GM18870 (cell line): ENCODE results near the gene SEC61A1.

Source experiments
- ATAC-seq: cut with Tn5 transposase; IDR thresholded peaks from one replicate; pipeline ENCODE4 v1.9.1; 2021; ENCODE audit warnings: moderate library complexity; ENCODE audit not compliant: unreplicated experiment

SEC61A1 gene

DNA sequence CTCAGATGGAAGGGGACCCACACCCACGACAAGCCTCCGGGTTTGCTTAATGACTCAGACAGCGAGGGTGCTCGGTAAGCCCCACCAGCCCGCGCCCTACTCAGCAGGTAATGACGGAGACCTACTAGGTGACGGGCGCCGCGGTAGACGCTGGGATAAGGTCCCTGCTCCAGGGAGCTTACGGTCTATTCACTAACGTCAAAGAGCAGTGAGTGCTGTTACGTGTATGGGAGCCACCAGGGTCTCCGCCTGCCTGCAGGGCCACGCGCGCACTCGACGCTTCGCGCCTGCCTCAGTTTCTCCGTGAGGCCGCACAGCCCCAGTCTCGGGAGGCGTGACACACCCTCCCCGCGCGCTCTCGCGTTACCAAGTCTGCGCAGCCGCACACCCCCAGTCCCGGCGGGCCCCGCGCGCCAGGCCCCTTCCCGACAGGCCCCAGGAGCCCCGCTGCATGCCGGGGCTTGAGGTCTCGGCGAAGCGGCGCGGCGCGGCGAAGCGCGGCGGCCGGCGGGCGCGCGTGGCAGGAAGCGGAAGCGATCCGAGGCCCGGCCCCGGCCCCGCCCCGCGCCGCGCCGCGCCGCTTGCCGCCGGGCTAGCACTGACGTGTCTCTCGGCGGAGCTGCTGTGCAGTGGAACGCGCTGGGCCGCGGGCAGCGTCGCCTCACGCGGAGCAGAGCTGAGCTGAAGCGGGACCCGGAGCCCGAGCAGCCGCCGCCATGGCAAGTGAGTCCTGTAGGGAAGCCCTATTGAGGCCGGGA, at the start of gene SEC61A1:
Gene SEC61A1, plus strand, starts transcription at position 601 of the 758 bp plus-strand sequence. Its CDS starts 116 bp downstream, at position 717.
- ATAC-seq = peak; percentile 68

GRCh38 chr3:128004661-128005060, 47.6 kb upstream of the SEC61A1 start:
- no peak for ATAC-seq

DNA sequence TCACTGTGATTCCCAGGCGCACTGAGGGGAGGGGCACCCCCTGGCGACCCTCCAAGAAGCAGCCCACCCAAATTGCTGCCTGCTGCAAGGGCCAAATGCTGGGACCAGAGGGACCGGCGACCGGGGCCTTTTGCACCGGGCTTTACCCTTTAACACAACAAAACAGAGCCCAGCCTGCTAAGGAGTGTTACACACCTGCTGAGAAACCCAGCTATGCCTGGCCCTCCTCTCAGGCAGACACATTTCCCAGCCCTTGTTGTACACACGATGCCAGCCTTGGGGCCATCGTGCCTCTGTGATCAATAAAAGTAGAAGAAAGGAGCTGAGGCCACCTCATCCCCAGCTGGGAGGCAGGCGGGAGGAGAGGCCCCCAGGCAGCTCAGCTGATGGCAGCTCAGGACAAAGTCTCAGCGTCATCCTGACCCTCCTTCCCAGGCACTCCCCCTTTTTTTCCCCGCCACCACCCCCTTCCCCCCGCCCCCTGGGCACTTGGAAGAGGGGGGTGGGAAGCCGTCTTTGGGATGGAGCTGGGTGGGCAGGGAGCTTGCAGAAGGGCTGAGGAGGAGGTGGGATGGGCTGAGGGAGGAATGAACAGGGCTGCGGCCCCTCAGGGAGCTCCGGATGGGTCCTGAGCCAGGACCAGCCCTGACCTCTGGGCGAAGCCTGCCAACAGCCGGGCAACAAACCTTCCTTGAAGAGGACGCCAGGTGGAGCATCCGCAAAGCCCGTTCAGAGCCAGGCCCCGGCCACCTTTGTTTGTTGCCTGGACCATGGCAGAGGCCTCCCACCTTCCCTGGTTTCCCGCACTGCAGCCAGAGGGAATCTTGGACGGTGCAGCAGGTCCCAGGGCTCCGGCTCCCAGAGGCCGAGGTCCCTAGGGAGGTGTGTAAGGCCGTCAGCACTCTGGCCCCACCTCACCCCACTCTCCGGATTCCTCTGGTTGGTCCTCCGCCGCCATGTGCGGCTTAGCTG, 45.9 kb upstream of the SEC61A1 start:
- ATAC-seq = no peak

DNA sequence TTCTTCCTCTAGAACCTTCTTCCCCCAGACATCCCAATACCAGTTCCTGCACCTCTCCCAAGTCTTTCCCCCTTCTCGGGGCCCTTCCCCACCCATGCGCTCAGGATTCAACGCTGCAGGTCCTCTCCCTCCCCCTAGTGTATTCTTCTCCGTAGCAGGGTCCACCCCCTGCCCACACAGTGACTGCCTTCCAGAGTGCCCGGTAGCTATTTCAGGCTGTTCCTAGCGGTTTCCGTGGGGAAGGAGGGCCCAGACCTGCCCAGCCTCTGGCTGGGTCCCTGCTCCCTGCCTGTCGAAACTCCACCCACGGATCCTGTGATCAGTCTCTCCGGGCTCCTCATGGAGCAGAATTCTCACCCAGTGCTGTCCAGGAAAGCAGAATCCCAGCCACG, 45.2 kb upstream of the SEC61A1 start:
- ATAC-seq = no peak

GRCh38 chr3:128009952-128010846, 42.0 kb upstream of the SEC61A1 start:
- no peak for ATAC-seq

- ATAC-seq = no peak
These were observed 41.1 kb upstream of the SEC61A1 start for GRCh38 chr3:128011140-128011539.

DNA sequence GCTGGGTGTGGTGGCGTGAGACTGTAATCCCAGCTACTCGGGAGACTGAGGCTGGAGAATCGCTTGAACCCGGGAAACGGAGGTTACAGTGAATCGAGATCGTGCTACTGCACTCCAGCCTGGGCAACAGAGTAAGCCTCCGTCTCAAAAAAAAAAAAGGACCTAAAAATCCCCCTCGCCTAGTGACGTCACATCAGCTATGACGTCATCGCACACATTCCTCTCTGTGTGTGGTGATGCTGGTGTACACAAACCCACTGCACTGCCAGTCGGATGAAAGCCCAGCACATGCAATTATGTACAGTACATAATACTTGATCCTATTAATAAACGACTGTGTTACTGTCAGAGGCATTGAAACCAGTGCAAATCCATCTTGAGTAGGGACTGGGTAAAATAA, 40.2 kb upstream of the SEC61A1 start:
- no peak for ATAC-seq

DNA sequence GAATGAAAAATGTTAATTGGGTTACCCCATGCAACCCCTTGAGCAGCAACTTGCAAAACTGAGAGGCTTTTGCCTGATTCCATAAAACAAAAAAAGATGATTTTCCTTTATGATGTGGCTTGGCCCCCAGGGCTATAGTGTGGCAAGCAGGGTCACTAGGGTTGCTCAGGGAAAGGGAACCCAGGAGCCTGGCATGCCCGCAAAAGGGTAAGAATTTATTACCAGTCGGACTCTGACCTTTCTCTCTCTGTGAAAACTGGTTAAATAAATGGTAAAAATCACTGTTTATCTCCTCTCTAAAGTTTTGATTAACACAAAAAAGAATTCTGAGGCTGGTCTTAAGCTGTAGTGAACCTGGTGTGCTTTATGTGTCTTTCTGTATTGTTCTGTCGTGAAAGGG, 37.7 kb upstream of the SEC61A1 start:
- ATAC-seq = no peak

DNA sequence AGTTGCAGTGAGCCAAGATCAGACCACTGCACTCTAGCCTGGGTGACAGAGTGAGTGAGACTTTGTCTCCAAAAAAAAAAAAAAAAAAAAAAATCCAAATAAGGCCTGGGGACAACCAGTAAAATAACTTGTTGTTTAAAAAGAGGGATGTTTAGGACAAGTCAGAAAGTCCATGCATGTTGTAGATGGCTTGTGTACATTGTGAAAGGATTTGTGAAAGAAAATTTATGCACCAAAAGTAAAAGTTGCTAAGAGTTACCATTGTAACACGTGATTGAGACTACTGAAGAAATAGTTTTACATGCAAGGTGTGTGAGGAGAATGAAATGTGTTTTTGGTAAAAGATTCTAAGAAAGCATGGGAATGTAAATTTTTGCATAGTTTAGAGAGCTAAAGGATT, 35.7 kb upstream of the SEC61A1 start:
- ATAC-seq = no peak

GRCh38 chr3:128021768-128022372, 30.4 kb upstream of the SEC61A1 start:
- no peak for ATAC-seq

DNA sequence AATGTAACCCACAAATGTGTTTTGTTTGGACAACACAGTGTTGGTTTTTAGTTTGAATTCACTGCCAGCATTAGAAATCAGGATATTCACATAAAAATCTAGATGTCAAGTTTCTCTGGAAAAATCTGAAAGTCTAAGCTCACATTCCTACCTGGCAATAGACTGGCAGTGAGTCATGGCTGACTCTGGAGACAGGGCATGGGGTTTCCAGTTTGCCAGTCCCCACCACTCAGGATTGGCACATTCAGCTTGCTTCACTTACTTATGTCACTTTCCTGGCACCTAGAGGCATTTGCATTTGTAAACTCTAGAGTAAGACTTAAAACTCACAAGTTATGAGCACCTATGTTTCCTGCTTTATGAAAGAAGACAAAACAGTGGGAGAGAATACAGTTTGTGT, 19.1 kb upstream of the SEC61A1 start:
- no peak for ATAC-seq

GRCh38 chr3:128036119-128036518, 16.1 kb upstream of the SEC61A1 start:
- ATAC-seq = no peak

GRCh38 chr3:128040041-128040440, 12.2 kb upstream of the SEC61A1 start:
- no peak for ATAC-seq

GRCh38 chr3:128040660-128041059, 11.6 kb upstream of the SEC61A1 start:
- ATAC-seq = no peak

DNA sequence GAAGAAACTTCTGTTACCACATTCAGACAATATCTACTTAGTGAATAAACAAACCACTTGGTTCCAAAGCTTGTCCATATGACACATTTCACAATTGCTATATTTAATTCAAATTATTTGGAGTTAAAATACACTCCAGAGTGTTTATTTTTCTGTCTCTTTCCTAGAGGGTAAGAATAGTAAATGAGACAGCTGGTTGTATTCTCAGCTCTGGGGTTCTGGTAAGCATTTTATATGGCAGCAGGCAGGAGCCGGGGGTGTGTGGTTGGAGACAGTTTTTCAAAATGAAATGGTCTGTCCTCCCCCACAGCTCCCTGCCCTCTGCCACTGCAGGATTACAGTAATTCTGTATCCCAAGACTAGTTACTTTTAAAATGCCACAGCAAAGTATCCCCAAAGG, 10.9 kb upstream of the SEC61A1 start:
- ATAC-seq = no peak

GRCh38 chr3:128050597-128050996, 1.6 kb upstream of the SEC61A1 start:
- no peak for ATAC-seq

DNA sequence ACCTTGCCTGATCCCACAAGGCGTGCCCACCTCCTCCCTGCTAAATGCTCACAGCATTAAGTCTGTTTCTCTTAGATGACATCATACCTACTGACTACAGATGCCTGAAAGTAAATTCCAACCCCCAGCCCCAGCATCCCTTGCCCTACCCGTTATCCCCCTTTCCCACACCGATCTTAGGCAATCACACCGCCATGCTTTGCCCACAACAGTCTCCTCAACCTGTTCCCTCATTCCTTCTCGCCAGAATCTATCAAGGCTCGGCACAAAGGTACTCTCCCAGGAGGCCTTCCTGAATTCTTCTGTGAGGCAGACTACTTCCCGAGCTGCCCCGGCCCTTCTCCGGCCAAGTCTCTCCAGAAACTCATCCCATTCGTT, 789 bp upstream of the SEC61A1 start:
- ATAC-seq = peak; percentile 6

GRCh38 chr3:128052595-128053351, 536 bp downstream of the SEC61A1 start:
- peak; percentile 8 for ATAC-seq

GRCh38 chr3:128053614-128054013, 1.4 kb downstream of the SEC61A1 start:
- ATAC-seq = no peak

- ATAC-seq = no peak
These were observed 2.1 kb downstream of the SEC61A1 start for GRCh38 chr3:128054367-128054766.
